Measurements from ENCODE around the gene APOLD1.

- no peak for TF ChIP-seq CTCF (IDR thresholded peaks at IDR 0.05)
- TF ChIP-seq POLR2A (IDR thresholded peaks at IDR 0.05) = no peak
These were observed 38.4 kb downstream of the APOLD1 start for GRCh38 chr12:12823811-12824210.
